Vagina (tissue), 2 donors: ENCODE data around the gene SYT5. TPM values are rescaled to one million over a fixed set of nuclear protein-coding genes. Genes with fewer than 3 reads are reported as not detected.
"Not testable (repeated sequence)": the region's sequence is repeated elsewhere in the genome, so short reads cannot be mapped to it uniquely, and the experiment has no call there.

Source experiments
- DNase-seq, 2 donors: peaks; one replicate each; pipeline ENCODE4 v3.0.0-alpha.2; 2017; ENCODE audit errors: extremely low spot score in 2 of 2
- H3K27ac ChIP-seq: fragments of 200-600 bp; sonication (generic); one replicate; pipeline ENCODE4 v1.5.1; 2019
- H3K27me3 ChIP-seq: fragments of 200-600 bp; sonication (generic); one replicate; pipeline ENCODE4 v1.5.1; 2019
- H3K36me3 ChIP-seq, 2 donors: fragments of 200-600 bp; sonication (generic); one replicate each; pipeline ENCODE4 v1.5.1; 2017 to 2019
- H3K4me1 ChIP-seq: fragments of 200-600 bp; sonication (generic); one replicate; pipeline ENCODE4 v1.5.1; 2019
- H3K4me3 ChIP-seq, 2 donors: fragments of 200-600 bp; sonication (generic); 1 replicate in 1 of 2; 2 replicates in 1 of 2; pipeline ENCODE4 v1.5.1; 2016 to 2019
- H3K9me3 ChIP-seq: fragments of 200-600 bp; sonication (generic); one replicate; pipeline ENCODE4 v1.5.1; 2019
- POLR2A ChIP-seq, 2 donors: fragments of 450-650 bp; IDR thresholded peaks; one replicate each; pipeline ENCODE4 v1.6.1; 2017; ENCODE audit warnings: antibody characterized with exemption in 2 of 2, mild to moderate bottlenecking in 2 of 2, moderate library complexity in 2 of 2
- POLR2AphosphoS5 ChIP-seq, 2 donors: sonication (generic); formaldehyde crosslinking; IDR thresholded peaks; one replicate each; pipeline ENCODE4 v1.9.0; 2017; ENCODE audit warnings: antibody characterized with exemption in 2 of 2, mild to moderate bottlenecking in 2 of 2, low read depth in 1 of 2; ENCODE audit not compliant: insufficient read depth in 1 of 2
- intact Hi-C: fragments of 100-400 bp; cut with DNase I; formaldehyde crosslinking; loops from one replicate; pipeline ENCODE4 v1.15.1; 2023
- total RNA-seq: library from RNA; depleted of rRNA; stranded (reverse); fragments of >200 nt; gene quantifications from one replicate; pipeline ENCODE4 v1.2.3, GENCODE V29; 2016
- TF ChIP-seq, protein P1 (sequence below), 3 experiments: fragments of 450-650 bp in 2 of 3; fragments of 200-600 bp in 1 of 3; sonication (generic) in 1 of 3; IDR thresholded peaks; one replicate each; pipeline ENCODE4 v1.5.1; 2017 to 2019; ENCODE audit warnings: antibody characterized with exemption in 3 of 3, mild to moderate bottlenecking in 2 of 3, moderate library complexity in 2 of 3

The SYT5 gene
- total RNA-seq, 1 donor from 2014 or later = not detected

DNA sequence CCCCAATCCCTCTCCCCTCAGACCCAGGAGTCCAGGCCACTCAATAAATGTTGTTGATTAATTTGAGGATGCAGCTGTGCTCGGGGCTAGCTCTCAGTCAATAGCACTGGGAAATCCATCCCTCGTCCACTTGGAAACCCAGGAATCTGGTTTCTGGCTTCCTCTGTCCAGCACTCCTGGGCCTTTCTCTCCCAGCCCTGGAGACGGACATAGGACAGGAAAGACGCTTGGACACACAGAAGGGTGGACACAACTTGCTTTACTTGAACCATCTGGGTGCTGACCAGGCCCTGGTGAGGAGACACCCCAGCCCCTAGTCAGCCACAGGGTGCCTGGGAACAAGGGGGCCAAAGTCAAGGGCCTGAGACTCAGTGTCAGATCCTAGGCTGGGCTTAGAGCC, 21.7 kb downstream of the SYT5 start:
- H3K27ac ChIP-seq = no peak overlapping the region
- H3K4me1 ChIP-seq = peaks cover 26% of the 10 kb centered on the region
- H3K36me3 ChIP-seq = no peaks in the 10 kb centered on the region
- no peaks in the 10 kb centered on the region for H3K9me3 ChIP-seq
- TF ChIP-seq POLR2AphosphoS5 (IDR thresholded peaks at IDR 0.05; ENCODE audit: insufficient read depth in 1 of 2, low read depth in 1 of 2) = no peak
- TF ChIP-seq, protein P1, sequence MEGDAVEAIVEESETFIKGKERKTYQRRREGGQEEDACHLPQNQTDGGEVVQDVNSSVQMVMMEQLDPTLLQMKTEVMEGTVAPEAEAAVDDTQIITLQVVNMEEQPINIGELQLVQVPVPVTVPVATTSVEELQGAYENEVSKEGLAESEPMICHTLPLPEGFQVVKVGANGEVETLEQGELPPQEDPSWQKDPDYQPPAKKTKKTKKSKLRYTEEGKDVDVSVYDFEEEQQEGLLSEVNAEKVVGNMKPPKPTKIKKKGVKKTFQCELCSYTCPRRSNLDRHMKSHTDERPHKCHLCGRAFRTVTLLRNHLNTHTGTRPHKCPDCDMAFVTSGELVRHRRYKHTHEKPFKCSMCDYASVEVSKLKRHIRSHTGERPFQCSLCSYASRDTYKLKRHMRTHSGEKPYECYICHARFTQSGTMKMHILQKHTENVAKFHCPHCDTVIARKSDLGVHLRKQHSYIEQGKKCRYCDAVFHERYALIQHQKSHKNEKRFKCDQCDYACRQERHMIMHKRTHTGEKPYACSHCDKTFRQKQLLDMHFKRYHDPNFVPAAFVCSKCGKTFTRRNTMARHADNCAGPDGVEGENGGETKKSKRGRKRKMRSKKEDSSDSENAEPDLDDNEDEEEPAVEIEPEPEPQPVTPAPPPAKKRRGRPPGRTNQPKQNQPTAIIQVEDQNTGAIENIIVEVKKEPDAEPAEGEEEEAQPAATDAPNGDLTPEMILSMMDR (IDR thresholded peaks at IDR 0.05) = no peak
- no peak for TF ChIP-seq POLR2A (IDR thresholded peaks at IDR 0.05)
- H3K27me3 ChIP-seq = no peaks in the 10 kb centered on the region
- intact Hi-C loops = no loop called here
- no peak for DNase-seq
- H3K4me3 ChIP-seq = no peak overlapping the region

DNA sequence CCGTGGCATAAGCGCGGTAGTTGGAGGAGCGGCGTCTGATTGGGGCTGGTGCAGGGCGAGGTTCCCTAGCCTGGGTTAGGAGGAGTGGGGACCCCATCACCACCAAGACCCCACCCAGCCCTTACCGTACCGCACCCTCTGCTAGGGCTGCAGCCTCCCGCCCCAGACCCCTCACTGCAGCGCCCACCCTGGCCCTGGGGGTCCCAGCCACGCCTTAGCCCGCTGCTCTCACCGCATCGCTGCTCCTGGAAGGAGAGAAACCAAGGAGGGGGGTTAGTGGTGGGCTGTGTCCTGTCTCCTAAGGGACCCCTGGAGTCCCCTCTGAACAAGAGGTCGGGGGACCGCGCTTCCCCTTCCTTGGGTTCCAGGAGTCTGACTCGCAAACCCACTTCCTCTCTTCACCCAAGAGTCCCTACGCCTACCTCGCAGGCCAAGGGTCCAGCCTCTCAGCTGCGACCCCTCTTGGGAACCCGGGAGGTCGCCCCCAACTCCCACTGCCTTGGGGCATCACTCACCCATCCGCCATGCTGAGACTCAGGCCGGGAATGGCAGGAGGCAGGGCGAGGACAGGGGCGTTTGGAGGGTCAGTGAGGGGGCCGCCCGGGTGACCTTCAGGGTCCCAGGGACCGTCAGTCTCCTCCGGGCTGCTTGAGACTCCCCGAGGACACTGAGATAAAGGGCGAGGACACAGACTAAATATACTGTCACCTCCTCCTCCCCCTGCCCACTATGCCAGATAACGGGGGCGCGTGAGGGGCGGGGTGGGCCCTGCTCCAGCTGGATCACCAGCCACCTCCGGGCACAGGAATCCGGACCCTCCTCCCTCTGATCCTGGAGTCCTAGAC, 22.8 kb downstream of the SYT5 start, which contains the start of gene TNNI3:
Gene TNNI3 (minus strand): TSS at position 669 of the 845 bp plus-strand sequence. CDS start 143 bp downstream, at position 526.
- H3K4me1 ChIP-seq = peaks cover 26% of the 10 kb centered on the region
- no peak for DNase-seq
- no peaks in the 10 kb centered on the region for H3K36me3 ChIP-seq
- H3K27ac ChIP-seq = no peak within 1 kb of the TSS
- intact Hi-C loops = no loop called here
- no peak within 1 kb of the TSS for H3K4me3 ChIP-seq
- H3K27me3 ChIP-seq = no peaks in the 10 kb centered on the region
- no peaks in the 10 kb centered on the region for H3K9me3 ChIP-seq
- TF ChIP-seq, protein P1 (IDR thresholded peaks at IDR 0.05) = no peak
- TF ChIP-seq POLR2A (IDR thresholded peaks at IDR 0.05) (no peak), POLR2AphosphoS5 (IDR thresholded peaks at IDR 0.05; ENCODE audit: insufficient read depth in 1 of 2, low read depth in 1 of 2) (no peak)

- Histone ChIP-seq H3K36me3 (no peaks in the 10 kb centered on the region), H3K27me3 (no peaks in the 10 kb centered on the region), H3K9me3 (no peaks in the 10 kb centered on the region), H3K4me3 (no peak overlapping the region), H3K27ac (no peak overlapping the region), H3K4me1 (peaks cover 26% of the 10 kb centered on the region)
- intact Hi-C loops = no loop called here
- TF ChIP-seq, protein P1 (IDR thresholded peaks at IDR 0.05) = no peak
- no peak for TF ChIP-seq POLR2AphosphoS5 (IDR thresholded peaks at IDR 0.05; ENCODE audit: insufficient read depth in 1 of 2, low read depth in 1 of 2)
- TF ChIP-seq POLR2A (IDR thresholded peaks at IDR 0.05) = no peak
- DNase-seq = no peak
These were observed 23.7 kb downstream of the SYT5 start for GRCh38 chr19:55156202-55157063.

DNA sequence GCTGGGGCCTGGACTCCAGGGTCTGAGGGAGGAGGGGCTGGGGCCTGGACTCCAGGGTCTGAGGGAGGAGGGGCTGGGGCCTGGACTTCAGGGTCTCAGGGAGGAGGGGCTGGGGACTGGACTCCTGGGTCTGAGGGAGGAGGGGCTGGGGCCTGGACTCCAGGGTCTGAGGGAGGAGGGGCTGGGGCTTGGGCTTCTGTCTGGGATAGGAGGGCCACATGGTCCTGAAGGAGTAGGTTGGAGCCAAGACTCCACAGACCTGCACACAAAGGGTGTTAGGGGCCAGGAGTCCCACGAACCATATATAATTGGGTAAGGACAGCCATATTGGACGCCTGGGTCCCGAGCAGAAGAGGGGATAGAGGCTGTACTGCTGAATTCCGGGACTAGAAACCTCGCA, 24.3 kb downstream of the SYT5 start:
- peaks cover 26% of the 10 kb centered on the region for H3K4me1 ChIP-seq
- intact Hi-C loops, H3K36me3 ChIP-seq, H3K27ac ChIP-seq, H3K9me3 ChIP-seq, H3K4me3 ChIP-seq, DNase-seq, H3K27me3 ChIP-seq: not testable (repeated sequence)

GRCh38 chr19:55153652-55154264, 26.3 kb downstream of the SYT5 start:
- H3K27ac ChIP-seq = no peak overlapping the region

More at GRCh38 chr19:55153652-55154264, 26.3 kb downstream of the SYT5 start:
- intact Hi-C loops = no loop called here
- Histone ChIP-seq H3K4me1 (peaks cover 10% of the 10 kb centered on the region), H3K9me3 (no peaks in the 10 kb centered on the region), H3K36me3 (no peaks in the 10 kb centered on the region), H3K4me3 (no peak overlapping the region), H3K27me3 (no peaks in the 10 kb centered on the region)
- no peak for DNase-seq
- TF ChIP-seq POLR2A (IDR thresholded peaks at IDR 0.05) = no peak
- TF ChIP-seq, protein P1 (IDR thresholded peaks at IDR 0.05) = no peak
- no peak for TF ChIP-seq POLR2AphosphoS5 (IDR thresholded peaks at IDR 0.05; ENCODE audit: insufficient read depth in 1 of 2, low read depth in 1 of 2)
